GM19395 (cell line): ENCODE data around the gene UBE2E1.
A peak's percentile ranks its signal among the peaks of the same experiment; 100 is the strongest.
"Not testable (repeated sequence)": the region's sequence is repeated elsewhere in the genome, so short reads cannot be mapped to it uniquely, and the experiment has no call there.

Experiments used
- ATAC-seq: cut with Tn5 transposase; IDR thresholded peaks from one replicate; pipeline ENCODE4 v1.9.1; 2021; ENCODE audit warnings: mild to moderate bottlenecking, moderate library complexity; ENCODE audit not compliant: unreplicated experiment

UBE2E1 gene

GRCh38 chr3:23875113-23875725 lies 69.5 kb downstream of the UBE2E1 start:
- ATAC-seq: no peak

- no peak for ATAC-seq
Measured at GRCh38 chr3:23876923-23877322, 71.2 kb downstream of the UBE2E1 start.

DNA sequence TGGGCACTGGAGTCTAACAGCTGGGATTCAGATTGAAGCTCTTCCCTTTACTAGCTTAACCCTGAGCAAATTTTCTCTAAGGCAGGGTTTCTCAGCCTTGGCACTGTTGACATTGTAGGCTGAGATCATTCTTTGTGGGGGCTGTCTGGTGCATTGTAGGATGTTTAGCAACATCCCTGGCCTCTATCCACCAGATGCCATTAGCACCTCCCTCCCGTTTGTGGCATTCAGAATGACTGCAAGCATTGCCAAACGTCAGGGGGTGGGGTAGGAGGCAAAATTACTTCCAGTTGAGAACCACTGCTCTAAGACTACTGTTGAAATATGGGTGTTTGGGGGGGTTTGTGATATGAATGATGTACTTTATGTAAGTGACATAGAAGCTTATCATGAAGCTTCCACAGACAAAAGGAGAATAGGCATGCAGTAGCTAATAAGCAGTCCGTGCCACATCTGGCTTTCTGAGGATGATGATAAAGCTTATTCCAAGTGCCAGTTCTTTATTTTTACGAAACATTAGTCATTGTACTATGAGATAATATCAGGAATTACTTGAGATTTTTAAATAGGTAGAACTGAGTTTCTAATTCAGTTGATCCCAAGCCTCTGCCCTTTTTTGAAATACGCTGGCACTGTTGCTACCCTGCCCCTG lies 71.7 kb downstream of the UBE2E1 start:
- ATAC-seq: no peak

DNA sequence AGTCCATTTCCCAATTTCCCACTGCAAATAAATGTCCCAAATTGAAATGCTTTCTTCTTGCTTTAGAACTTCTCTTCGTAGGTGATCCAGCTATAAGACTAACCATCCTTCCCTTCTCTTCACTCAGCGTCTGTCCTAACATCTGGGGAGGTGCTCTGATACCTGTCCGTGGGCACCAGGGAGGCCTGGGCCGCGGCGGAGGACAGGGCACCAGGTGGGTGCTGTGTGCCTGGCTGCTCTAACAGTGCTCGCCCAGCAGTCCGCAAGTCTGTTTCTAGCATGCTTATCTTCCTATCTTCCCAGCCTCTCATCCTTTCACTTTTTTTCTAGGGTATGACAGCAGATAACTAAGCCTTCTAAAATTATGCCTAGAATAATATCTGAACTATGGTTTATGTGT lies 73.7 kb downstream of the UBE2E1 start:
- no peak for ATAC-seq

DNA sequence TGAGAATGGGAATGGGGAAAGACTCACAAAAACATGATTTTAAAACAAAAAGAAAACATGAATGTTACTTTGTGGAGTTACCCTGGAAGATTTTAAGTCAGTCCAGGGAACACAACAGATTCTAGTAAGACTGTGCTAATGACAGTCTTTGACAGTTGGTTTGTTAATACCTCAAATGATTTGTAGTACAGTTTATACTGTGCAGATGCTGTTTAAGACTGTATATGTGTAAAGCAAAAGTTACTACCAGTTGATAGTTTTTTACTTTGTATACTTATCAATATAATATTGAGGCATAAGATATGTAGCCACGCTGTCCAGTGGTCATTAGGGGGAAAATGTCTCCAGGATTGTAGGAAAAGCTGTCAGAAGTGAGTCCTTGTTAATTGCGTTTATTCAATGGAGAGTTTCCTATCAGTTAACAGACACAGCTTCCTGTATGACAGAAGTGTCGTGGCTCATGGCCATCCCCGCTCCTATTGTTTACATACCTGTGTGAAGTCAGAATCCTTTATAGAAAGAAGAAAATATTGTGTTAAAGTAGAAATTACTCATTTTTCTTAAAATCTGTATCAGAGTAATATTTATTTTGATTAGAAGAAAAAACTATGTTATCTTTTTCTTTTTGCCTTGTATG lies 75.1 kb downstream of the UBE2E1 start:
- no peak for ATAC-seq

- not testable (repeated sequence) for ATAC-seq
Measured at GRCh38 chr3:23881993-23882392, 76.2 kb downstream of the UBE2E1 start.

DNA sequence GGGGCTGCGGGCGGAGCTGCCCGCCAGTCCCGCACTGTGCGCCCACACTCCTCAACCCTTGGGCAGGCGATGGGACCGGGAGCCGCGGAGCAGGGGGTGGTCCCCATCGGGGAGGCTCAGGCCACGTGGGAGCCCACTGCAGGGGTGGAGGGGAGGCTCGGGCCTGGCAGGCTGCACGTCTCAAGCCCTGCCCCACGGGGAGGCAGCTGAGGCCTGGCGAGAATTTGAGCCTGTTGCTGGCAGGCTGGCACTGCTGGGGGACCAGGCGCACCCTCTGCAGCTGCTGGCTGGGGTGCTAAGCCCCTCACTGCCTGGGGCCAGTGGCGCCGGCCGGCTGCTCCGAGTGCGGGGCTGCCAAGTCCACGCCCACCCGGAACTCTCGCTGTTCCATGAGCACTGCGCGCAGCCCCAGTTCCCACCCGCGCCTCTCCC lies 76.7 kb downstream of the UBE2E1 start:
- ATAC-seq: no peak

DNA sequence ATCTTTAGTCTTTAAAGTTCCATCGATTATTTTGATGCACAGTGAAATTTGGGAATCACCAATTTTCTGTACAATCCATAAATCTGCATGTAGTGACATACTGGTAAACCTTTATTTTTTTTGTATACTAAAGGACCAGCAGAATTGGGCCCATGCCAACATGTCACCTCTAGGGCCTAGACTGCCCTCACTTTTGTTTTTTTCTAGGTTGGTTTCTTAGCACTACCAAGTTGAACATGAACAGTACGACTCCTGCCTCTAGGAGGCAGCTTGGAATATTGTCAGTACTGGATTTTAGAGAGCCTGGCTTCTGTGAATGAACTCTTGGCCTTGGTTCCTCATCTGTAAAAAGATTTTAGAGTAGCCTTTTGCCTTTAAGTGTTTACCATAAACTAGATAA lies 78.7 kb downstream of the UBE2E1 start:
- no peak for ATAC-seq

GRCh38 chr3:23885210-23885609 lies 79.5 kb downstream of the UBE2E1 start:
- ATAC-seq: no peak

- no peak for ATAC-seq
Measured at GRCh38 chr3:23886311-23886710, 80.6 kb downstream of the UBE2E1 start.

DNA sequence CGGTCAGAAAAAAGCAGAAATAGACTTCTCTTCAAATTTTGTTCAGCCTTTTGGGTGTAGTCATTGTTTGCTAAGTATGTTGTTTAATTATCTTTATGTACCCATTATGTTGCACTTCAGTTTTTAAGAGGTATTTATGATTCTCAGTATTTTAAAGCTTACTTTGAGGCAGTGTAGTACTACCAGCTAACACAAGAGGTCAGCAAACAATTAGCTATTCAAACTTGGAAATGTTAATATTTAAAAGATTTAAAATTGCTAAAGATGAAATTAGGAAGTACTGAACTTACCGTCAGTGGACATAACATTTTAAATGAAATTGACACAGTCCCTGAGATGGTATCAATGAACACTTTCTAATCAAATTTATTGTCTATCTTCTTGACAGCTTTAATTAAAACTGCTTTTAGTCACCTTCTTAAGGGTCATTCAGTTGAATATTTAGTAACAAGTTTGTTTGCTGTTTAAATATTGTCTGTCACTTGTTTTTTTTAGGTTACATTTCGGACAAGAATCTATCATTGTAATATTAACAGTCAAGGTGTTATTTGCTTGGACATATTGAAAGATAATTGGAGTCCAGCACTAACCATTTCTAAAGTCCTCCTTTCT lies 83.0 kb downstream of the UBE2E1 start:
- peak; percentile 48 for ATAC-seq

GRCh38 chr3:23889386-23889785 lies 83.6 kb downstream of the UBE2E1 start:
- ATAC-seq: no peak

DNA sequence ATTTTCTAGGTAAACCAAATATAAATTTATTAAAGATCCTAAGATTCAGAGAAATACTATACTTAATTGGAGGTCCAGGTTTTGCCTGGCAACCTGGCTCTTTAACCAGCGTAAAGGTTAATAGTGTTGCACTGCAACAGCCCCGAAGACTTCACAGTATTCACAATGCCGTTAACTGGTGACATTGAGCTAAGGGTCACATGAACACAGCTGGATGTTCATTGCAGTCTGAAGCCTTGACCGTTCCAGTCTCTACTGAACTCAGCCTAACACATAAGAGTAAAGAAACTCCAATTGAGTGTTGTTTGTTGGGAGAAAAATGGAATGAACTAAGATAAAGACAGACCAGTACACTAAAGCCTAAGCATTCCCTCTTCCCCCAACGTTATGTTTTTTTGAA lies 84.2 kb downstream of the UBE2E1 start:
- ATAC-seq: no peak

DNA sequence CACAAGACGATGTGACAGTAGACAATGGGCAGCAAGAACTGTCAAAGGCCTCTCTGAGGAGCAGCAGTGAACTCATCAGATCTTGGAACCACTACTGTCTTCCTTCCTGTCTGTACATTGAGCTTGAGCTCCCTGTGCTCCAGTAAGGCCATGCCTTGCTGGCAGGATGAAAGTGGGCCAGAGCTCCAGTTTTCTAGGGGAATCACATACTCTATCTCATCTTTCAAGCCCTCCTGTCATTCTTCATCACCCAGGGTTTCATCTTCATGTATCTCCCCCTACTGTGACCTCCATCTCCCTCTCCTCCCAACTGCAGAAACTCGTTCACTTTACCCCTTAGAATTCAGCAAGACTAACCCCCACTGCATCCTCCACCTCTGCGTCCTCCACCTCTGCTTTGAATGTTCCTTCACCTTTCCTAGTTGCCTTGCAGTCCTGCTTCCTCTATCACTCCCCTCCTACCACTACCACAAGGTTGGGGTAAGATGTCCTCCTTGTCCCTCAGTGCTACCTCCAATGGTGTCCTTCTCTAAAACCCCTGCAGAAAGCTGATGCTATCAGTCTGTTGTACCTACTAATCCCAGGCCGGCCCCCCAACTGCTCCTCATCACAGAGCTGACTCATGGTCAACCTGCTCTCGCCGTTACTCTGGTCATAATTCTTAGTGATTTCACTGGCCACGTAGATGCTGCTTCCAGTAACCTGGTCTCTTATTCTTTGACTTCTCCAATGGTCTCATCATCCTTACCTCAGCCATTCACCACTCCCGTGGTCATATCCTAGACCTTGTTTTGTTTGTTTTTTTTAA lies 88.7 kb downstream of the UBE2E1 start:
- no peak for ATAC-seq

GRCh38 chr3:23895181-23895580 lies 89.4 kb downstream of the UBE2E1 start:
- ATAC-seq: no peak

DNA sequence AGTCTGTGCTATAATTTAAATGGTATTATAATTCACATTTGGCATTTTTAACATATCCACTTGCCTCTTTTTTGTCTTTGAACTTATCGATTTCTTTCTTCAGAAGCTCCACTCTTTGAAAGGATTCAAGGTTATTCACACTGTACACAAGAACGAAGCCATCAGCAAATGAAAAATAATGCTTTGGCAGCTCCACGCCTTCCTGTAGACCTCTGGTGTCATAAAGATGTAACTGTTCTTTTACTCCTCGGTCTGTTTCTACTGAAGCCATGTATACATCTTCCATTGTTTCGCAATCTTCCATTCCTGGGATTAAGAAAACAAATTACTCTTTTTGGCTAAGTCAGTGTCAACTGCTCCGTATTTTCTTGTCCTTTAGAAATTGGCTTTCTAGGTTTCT lies 95.0 kb downstream of the UBE2E1 start:
- ATAC-seq: no peak

- no peak for ATAC-seq
Measured at GRCh38 chr3:23904545-23904944, 98.8 kb downstream of the UBE2E1 start.

DNA sequence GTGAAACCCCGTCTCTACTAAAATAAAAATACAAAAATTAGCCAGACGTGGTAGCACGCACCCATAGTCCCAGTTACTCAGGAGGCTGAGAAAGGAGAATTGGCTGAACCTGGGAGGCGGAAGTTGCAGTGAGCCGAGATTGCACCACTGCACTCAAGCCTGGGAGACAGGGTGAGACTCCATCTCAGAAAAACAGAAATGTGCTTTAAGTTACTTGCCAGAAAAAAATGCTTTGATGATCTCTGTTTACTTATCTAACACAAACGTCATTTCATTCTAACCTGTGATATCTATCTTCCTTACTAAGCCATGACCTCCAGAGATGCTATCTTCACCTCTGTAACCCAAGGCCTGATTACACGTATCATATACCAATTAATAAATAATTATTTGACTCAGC lies 103.6 kb downstream of the UBE2E1 start:
- ATAC-seq: no peak

- ATAC-seq: no peak
Measured at GRCh38 chr3:23911397-23911796, 105.6 kb downstream of the UBE2E1 start.

GRCh38 chr3:23912335-23912734 lies 106.6 kb downstream of the UBE2E1 start:
- not testable (repeated sequence) for ATAC-seq

GRCh38 chr3:23913182-23913581 lies 107.4 kb downstream of the UBE2E1 start:
- no peak for ATAC-seq
